DOHH2 (cell line): ENCODE measurements around the gene TBX4.
"Not testable (repeated sequence)": the region's sequence is repeated elsewhere in the genome, so short reads cannot be mapped to it uniquely, and the experiment has no call there.

Source experiments
- H3F3A ChIP-seq: fragments of 200-600 bp; sonication (generic), shearing (Covaris generic); 2 replicates; pipeline ENCODE4 v1.6.0; 2016; ENCODE audit warnings: antibody characterized with exemption, mild to moderate bottlenecking; ENCODE audit not compliant: control insufficient read depth, insufficient read depth
- H3K27ac ChIP-seq: fragments of 200-600 bp; sonication (generic); 2 replicates; pipeline ENCODE4 v1.5.1; 2014; ENCODE audit warnings: low read depth, mild to moderate bottlenecking, low read length, moderate library complexity
- H3K27me3 ChIP-seq: fragments of 200-600 bp; sonication (generic); 2 replicates; pipeline ENCODE4 v1.6.1; 2014; ENCODE audit warnings: mild to moderate bottlenecking, low read length, mixed read lengths; ENCODE audit not compliant: control insufficient read depth
- H3K36me3 ChIP-seq: fragments of 200-600 bp; sonication (generic); 2 replicates; pipeline ENCODE4 v1.6.1; 2014; ENCODE audit warnings: mild to moderate bottlenecking, low read length, moderate library complexity, mixed read lengths; ENCODE audit not compliant: control insufficient read depth
- H3K4me1 ChIP-seq: fragments of 200-600 bp; sonication (generic); 2 replicates; pipeline ENCODE4 v1.6.1; 2014; ENCODE audit warnings: mild to moderate bottlenecking, low read length, mixed read lengths; ENCODE audit not compliant: control insufficient read depth
- H3K4me2 ChIP-seq: fragments of 200-600 bp; sonication (generic); 2 replicates; pipeline ENCODE4 v1.6.0; 2014; ENCODE audit warnings: mild to moderate bottlenecking, low read length, moderate library complexity
- H3K4me3 ChIP-seq: fragments of 200-600 bp; sonication (generic); 2 replicates; pipeline ENCODE4 v1.5.1; 2014; ENCODE audit warnings: mild to moderate bottlenecking, low read length, mixed read lengths
- H3K79me2 ChIP-seq: fragments of 200-600 bp; sonication (generic); 2 replicates; pipeline ENCODE4 v1.6.1; 2014; ENCODE audit warnings: mild to moderate bottlenecking, low read length, mixed read lengths; ENCODE audit not compliant: control insufficient read depth
- H3K9me2 ChIP-seq: fragments of 200-600 bp; sonication (generic); replicated peaks from 2 replicates; pipeline ENCODE4 v1.6.1; 2014; ENCODE audit warnings: mild to moderate bottlenecking, low read length, mixed read lengths; ENCODE audit not compliant: control insufficient read depth
- H3K9me3 ChIP-seq: fragments of 200-600 bp; sonication (generic); 2 replicates; pipeline ENCODE4 v1.6.1; 2014; ENCODE audit warnings: antibody characterized with exemption, low read length, mixed read lengths; ENCODE audit not compliant: control insufficient read depth, insufficient read depth
- H4K20me1 ChIP-seq: fragments of 200-600 bp; sonication (generic); 2 replicates; pipeline ENCODE4 v1.6.0; 2014; ENCODE audit warnings: low read depth, mild to moderate bottlenecking, antibody characterized with exemption, low read length, moderate library complexity; ENCODE audit not compliant: control insufficient read depth, insufficient read depth
- CTCF ChIP-seq: fragments of 200-600 bp; sonication (generic); IDR thresholded peaks from one replicate; pipeline ENCODE4 v1.5.1; 2014; ENCODE audit warnings: antibody characterized with exemption, mild to moderate bottlenecking, low read depth, low read length; ENCODE audit not compliant: poor library complexity, severe bottlenecking
- EZH2phosphoT487 ChIP-seq: fragments of 200-600 bp; sonication (generic); IDR thresholded peaks from 2 replicates; pipeline ENCODE4 v1.6.1; 2017; ENCODE audit warnings: borderline replicate concordance, mild to moderate bottlenecking, antibody characterized with exemption, low read length, moderate library complexity, mixed read lengths

Gene TBX4

GRCh38 chr17:61448042-61448441 lies 4.2 kb upstream of the TBX4 start:
- Histone ChIP-seq H3K27me3 (no peaks in the 10 kb centered on the region), H3K9me2 (no peaks in the 10 kb centered on the region)

GRCh38 chr17:61449140-61449539 lies 3.1 kb upstream of the TBX4 start:
- not testable (repeated sequence) for H3K79me2 ChIP-seq, H3K4me1 ChIP-seq, H3K4me2 ChIP-seq, H3K9me2 ChIP-seq, H4K20me1 ChIP-seq, H3F3A ChIP-seq, H3K9me3 ChIP-seq, H3K4me3 ChIP-seq, H3K27ac ChIP-seq, H3K27me3 ChIP-seq, H3K36me3 ChIP-seq

More at GRCh38 chr17:61448042-61448441, 4.2 kb upstream of the TBX4 start:
- H3K36me3 ChIP-seq, result no peaks in the 10 kb centered on the region
- H3K79me2 ChIP-seq, result no peaks in the 10 kb centered on the region
- no peak for TF ChIP-seq EZH2phosphoT487
- no peak for TF ChIP-seq CTCF
- no peaks in the 10 kb centered on the region for H3K4me1 ChIP-seq
- no peak overlapping the region for H3K4me2 ChIP-seq
- no peak overlapping the region for H3K4me3 ChIP-seq
- no peaks in the 10 kb centered on the region for H3F3A ChIP-seq
- H4K20me1 ChIP-seq, result no peaks in the 10 kb centered on the region; the same call in 1 of the 2 replicates
- H3K9me3 ChIP-seq, result no peaks in the 10 kb centered on the region
- H3K27ac ChIP-seq, result no peak overlapping the region

- H3K9me2 ChIP-seq, result no peaks in the 10 kb centered on the region
- H3K79me2 ChIP-seq, result no peaks in the 10 kb centered on the region
- no peaks in the 10 kb centered on the region for H3K4me1 ChIP-seq
- no peak overlapping the region for H3K4me3 ChIP-seq
- no peaks in the 10 kb centered on the region for H3K9me3 ChIP-seq
- TF ChIP-seq EZH2phosphoT487 (no peak), CTCF (no peak)
- no peak overlapping the region for H3K4me2 ChIP-seq
- no peaks in the 10 kb centered on the region; the same call in 1 of the 2 replicates for H4K20me1 ChIP-seq
- H3F3A ChIP-seq, result no peaks in the 10 kb centered on the region
- no peaks in the 10 kb centered on the region for H3K36me3 ChIP-seq
- peaks cover 3% of the 10 kb centered on the region; the same call in 1 of the 2 replicates for H3K27me3 ChIP-seq
- no peak overlapping the region for H3K27ac ChIP-seq
Observed at GRCh38 chr17:61449707-61450640, 2.2 kb upstream of the TBX4 start.
